Lower leg skin (tissue), 3 donors: ENCODE measurements around the gene BICRAL.

Source experiments
- CTCF ChIP-seq, 3 donors: fragments of 450-650 bp; IDR thresholded peaks; one replicate each; pipeline ENCODE4 v1.5.1; 2016; ENCODE audit warnings: antibody characterized with exemption in 3 of 3, mild to moderate bottlenecking in 3 of 3, moderate library complexity in 2 of 3
- POLR2A ChIP-seq, 2 donors: fragments of 450-650 bp; IDR thresholded peaks; one replicate each; pipeline ENCODE4 v1.6.1; 2016 to 2017; ENCODE audit warnings: antibody characterized with exemption in 2 of 2, mild to moderate bottlenecking in 1 of 2, moderate library complexity in 1 of 2

GRCh38 chr6:42744351-42744893, 37.4 kb upstream of the BICRAL start:
- TF ChIP-seq POLR2A (IDR thresholded peaks at IDR 0.05), result no peak
- no peak for TF ChIP-seq CTCF (IDR thresholded peaks at IDR 0.05)
